K562 (cell line): ENCODE results near the gene ZNF439. TPM values are rescaled to one million over a fixed set of nuclear protein-coding genes. Genes with fewer than 3 reads are reported as not detected.

Source experiments
- CBX1 ChIP-seq: sonication (generic); IDR thresholded peaks from 2 replicates; pipeline ENCODE4 v1.6.1; 2016; ENCODE audit warnings: antibody characterized with exemption, low read depth, mild to moderate bottlenecking
- ESRRA ChIP-seq: fragments of 450-650 bp; IDR thresholded peaks from 2 replicates; pipeline ENCODE4 v1.6.1; 2014; ENCODE audit warnings: low read depth, mild to moderate bottlenecking, moderate library complexity, borderline replicate concordance
- FOXJ3 ChIP-seq: sonication (generic); formaldehyde crosslinking; IDR thresholded peaks from 2 replicates; pipeline ENCODE4 v1.4.0; 2020; ENCODE audit warnings: mild to moderate bottlenecking, missing genetic modification reagents
- HMG20A ChIP-seq: fragments of 450-650 bp; formaldehyde crosslinking; conservative IDR thresholded peaks from 2 replicates; pipeline ENCODE4 v1.4.0; 2020; ENCODE audit warnings: mild to moderate bottlenecking, mixed read lengths
- HOXB6 ChIP-seq: fragments of 250-450 bp; sonication (Bioruptor Pico); IDR thresholded peaks from 2 replicates; pipeline ENCODE4 v1.5.1; 2022; ENCODE audit warnings: mild to moderate bottlenecking, borderline replicate concordance
- JUN ChIP-seq, 2 experiments: sonication (generic) in 1 of 2; formaldehyde crosslinking in 1 of 2; IDR thresholded peaks; 2 replicates each; pipeline versions ENCODE4 v1.6.1 to v1.8.0; 2012 to 2022; ENCODE audit warnings: borderline replicate concordance in 2 of 2, mild to moderate bottlenecking in 2 of 2, improper control_type of control experiment in 1 of 2, low read depth in 1 of 2, low read length in 1 of 2, missing genetic modification reagents in 1 of 2
- MCM2 ChIP-seq: fragments of 450-650 bp; IDR thresholded peaks from 2 replicates; pipeline ENCODE4 v1.6.1; 2017; ENCODE audit warnings: low read depth, mild to moderate bottlenecking
- MYBL2 ChIP-seq, 2 experiments: fragments of 450-650 bp in 1 of 2; sonication (generic) in 1 of 2; formaldehyde crosslinking in 1 of 2; IDR thresholded peaks; 2 replicates each; pipeline versions ENCODE4 v1.6.1 to v1.8.1; 2017 to 2022; ENCODE audit warnings: borderline replicate concordance in 1 of 2, inconsistent platforms in 1 of 2, low read depth in 1 of 2, mild to moderate bottlenecking in 1 of 2, missing genetic modification reagents in 1 of 2, moderate library complexity in 1 of 2
- POLR3A ChIP-seq: IDR thresholded peaks from 2 replicates; pipeline ENCODE4 v1.6.1; 2011; ENCODE audit warnings: borderline replicate concordance, mild to moderate bottlenecking, moderate library complexity; ENCODE audit not compliant: insufficient read length, insufficient read depth; ENCODE audit errors: extremely low read depth
- RBFOX2 ChIP-seq: fragments of 200-400 bp; formaldehyde crosslinking; IDR thresholded peaks from 2 replicates; pipeline ENCODE4 v1.6.1; 2017; ENCODE audit warnings: low read depth, mild to moderate bottlenecking, low read length, moderate library complexity
- SOX6 ChIP-seq: fragments of 450-650 bp; IDR thresholded peaks from 2 replicates; pipeline ENCODE4 v1.6.1; 2014; ENCODE audit warnings: mild to moderate bottlenecking
- SRSF7 ChIP-seq: fragments of 200-400 bp; formaldehyde crosslinking; optimal IDR thresholded peaks from 2 replicates; pipeline ENCODE3; 2017; ENCODE audit warnings: mild to moderate bottlenecking, low read depth, low read length
- SRSF9 ChIP-seq: fragments of 200-400 bp; formaldehyde crosslinking; IDR thresholded peaks from 2 replicates; pipeline ENCODE4 v1.6.1; 2017; ENCODE audit warnings: low read depth, low read length, borderline replicate concordance
- TGIF2 ChIP-seq: sonication (generic); formaldehyde crosslinking; IDR thresholded peaks from 2 replicates; pipeline ENCODE4 v1.8.1; 2022; ENCODE audit warnings: mild to moderate bottlenecking, missing genetic modification reagents, moderate library complexity
- XRCC5 ChIP-seq: fragments of 200-400 bp; formaldehyde crosslinking; IDR thresholded peaks from 2 replicates; pipeline ENCODE4 v1.6.1; 2017; ENCODE audit warnings: low read depth, mild to moderate bottlenecking, low read length
- ZEB2 ChIP-seq: fragments of 450-650 bp; IDR thresholded peaks from 2 replicates; pipeline ENCODE4 v1.6.1; 2016
- ZNF263 ChIP-seq: sonication (generic); formaldehyde crosslinking; IDR thresholded peaks from 2 replicates; pipeline ENCODE4 v1.8.0; 2022; ENCODE audit warnings: mild to moderate bottlenecking, missing genetic modification reagents, borderline replicate concordance
- ZNF511 ChIP-seq: sonication (generic); formaldehyde crosslinking; IDR thresholded peaks from 2 replicates; pipeline ENCODE4 v1.8.0; 2022; ENCODE audit warnings: mild to moderate bottlenecking, missing genetic modification reagents
- ZNF780A ChIP-seq: fragments of 250-450 bp; sonication (Bioruptor Pico); IDR thresholded peaks from 2 replicates; pipeline ENCODE4 v1.5.0; 2021; ENCODE audit warnings: mild to moderate bottlenecking
- polyA plus RNA-seq, 8 experiments: library from polyadenylated mRNA; depleted of rRNA in 4 of 8; stranded (reverse) in 5 of 8; unstranded in 3 of 8; fragments of >200 nt; fragmentation: Nextera tagmentation in 2 of 8; fragmentation: Illumina TruSeq in 1 of 8; extraction: Ambion mirVana in 2 of 8; extraction: Trizol in 1 of 8; gene quantifications; 2 replicates each; pipeline versions ENCODE4 v1.2.1 to v1.2.3, GENCODE V29; 2011 to 2014; ENCODE audit warnings: inconsistent platforms in 1 of 8, missing spikeins in 1 of 8
- total RNA-seq, 7 experiments: library from RNA; depleted of rRNA in 6 of 7; stranded (reverse); fragments of >200 nt in 6 of 7; fragmentation: Illumina TruSeq in 2 of 7; extraction: Trizol in 2 of 7; gene quantifications; 2 replicates each; pipeline versions ENCODE4 v1.2.1 to v1.2.3, GENCODE V29; 2011 to 2021; ENCODE audit warnings: low replicate concordance in 1 of 7
- TF ChIP-seq, protein P1 (sequence below): fragments of 450-650 bp; IDR thresholded peaks from 2 replicates; pipeline ENCODE4 v1.6.1; 2018; ENCODE audit warnings: mild to moderate bottlenecking, low read depth; ENCODE audit not compliant: partially characterized antibody
- TF ChIP-seq, protein P2 (sequence below): fragments of 250-450 bp; sonication (Bioruptor Pico); IDR thresholded peaks from 2 replicates; pipeline ENCODE4 v1.5.1; 2021; ENCODE audit warnings: mild to moderate bottlenecking

ZNF439 gene
- total and polyA plus RNA-seq, 9 of the 15 experiments (the other 6 are each of a cell fraction or from before 2014, with no cell fraction given) = 0.04 to 0.18 (median 0.10) TPM; not detected in 3

- TF ChIP-seq ZNF263 = no peak
- TF ChIP-seq TGIF2 (CRISPR knock-in tag) = no peak
- no peak for TF ChIP-seq XRCC5
- TF ChIP-seq SRSF9 = no peak
- no peak for TF ChIP-seq SRSF7
- no peak for TF ChIP-seq FOXJ3
- TF ChIP-seq, protein P1, sequence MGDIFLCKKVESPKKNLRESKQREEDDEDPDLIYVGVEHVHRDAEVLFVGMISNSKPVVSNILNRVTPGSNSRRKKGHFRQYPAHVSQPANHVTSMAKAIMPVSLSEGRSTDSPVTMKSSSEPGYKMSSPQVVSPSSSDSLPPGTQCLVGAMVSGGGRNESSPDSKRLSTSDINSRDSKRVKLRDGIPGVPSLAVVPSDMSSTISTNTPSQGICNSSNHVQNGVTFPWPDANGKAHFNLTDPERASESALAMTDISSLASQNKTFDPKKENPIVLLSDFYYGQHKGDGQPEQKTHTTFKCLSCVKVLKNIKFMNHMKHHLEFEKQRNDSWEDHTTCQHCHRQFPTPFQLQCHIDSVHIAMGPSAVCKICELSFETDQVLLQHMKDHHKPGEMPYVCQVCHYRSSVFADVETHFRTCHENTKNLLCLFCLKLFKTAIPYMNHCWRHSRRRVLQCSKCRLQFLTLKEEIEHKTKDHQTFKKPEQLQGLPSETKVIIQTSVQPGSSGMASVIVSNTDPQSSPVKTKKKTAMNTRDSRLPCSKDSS = peak; percentile 91
- no peak for TF ChIP-seq ZNF511 (CRISPR knock-in tag)
- peak; percentile 88 for TF ChIP-seq ESRRA
- TF ChIP-seq JUN (IDR thresholded peaks at IDR 0.05; ENCODE audit: borderline replicate concordance, low read depth, low read length) = 0 out of 2 replicates have a peak, but pooled peaks have one; percentile 31
- TF ChIP-seq JUN (CRISPR knock-in tag; IDR thresholded peaks at IDR 0.05; ENCODE audit: borderline replicate concordance) = no peak
- no peak for TF ChIP-seq MCM2
- no peak for TF ChIP-seq HMG20A (CRISPR knock-in tag)
- TF ChIP-seq ZNF780A (CRISPR knock-in tag) = no peak
- TF ChIP-seq CBX1 = peak; percentile 79
- TF ChIP-seq ZEB2 = peak; percentile 86
- TF ChIP-seq SOX6 = peak; percentile 48
- TF ChIP-seq HOXB6 (CRISPR knock-in tag) = no peak
- TF ChIP-seq MYBL2 (IDR thresholded peaks at IDR 0.05; ENCODE audit: low read depth) = no peak
- no peak for TF ChIP-seq MYBL2 (CRISPR knock-in tag; IDR thresholded peaks at IDR 0.05; ENCODE audit: borderline replicate concordance)
- TF ChIP-seq RBFOX2 = no peak
- TF ChIP-seq, protein P2, sequence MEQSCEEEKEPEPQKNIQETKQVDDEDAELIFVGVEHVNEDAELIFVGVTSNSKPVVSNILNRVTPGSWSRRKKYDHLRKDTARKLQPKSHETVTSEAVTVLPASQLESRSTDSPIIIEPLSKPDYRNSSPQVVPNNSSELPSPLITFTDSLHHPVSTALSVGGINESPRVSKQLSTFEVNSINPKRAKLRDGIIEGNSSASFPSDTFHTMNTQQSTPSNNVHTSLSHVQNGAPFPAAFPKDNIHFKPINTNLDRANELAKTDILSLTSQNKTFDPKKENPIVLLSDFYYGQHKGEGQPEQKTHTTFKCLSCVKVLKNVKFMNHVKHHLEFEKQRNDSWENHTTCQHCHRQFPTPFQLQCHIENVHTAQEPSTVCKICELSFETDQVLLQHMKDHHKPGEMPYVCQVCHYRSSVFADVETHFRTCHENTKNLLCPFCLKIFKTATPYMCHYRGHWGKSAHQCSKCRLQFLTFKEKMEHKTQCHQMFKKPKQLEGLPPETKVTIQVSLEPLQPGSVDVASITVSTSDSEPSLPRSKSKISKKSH (CRISPR knock-in tag) = 0 out of 2 replicates have a peak, but pooled peaks have one; percentile 21
- no peak for TF ChIP-seq POLR3A
Observed at GRCh38 chr19:11832253-11832912, 16.1 kb upstream of the ZNF439 start (continued).
